ENCODE measurements around the gene KCNE3. TPM values are rescaled to one million over a fixed set of nuclear protein-coding genes. Genes with fewer than 3 reads are reported as not detected.

KCNE3 gene
- total RNA-seq, 1 donor from 2014 or later: 1.2 TPM

GRCh38 chr11:74434528-74434927 is 32.8 kb downstream of the KCNE3 start:
- H3K9me3 ChIP-seq (ENCODE audit: low read depth): no peaks in the 10 kb centered on the region
- no peak overlapping the region for H3K27ac ChIP-seq
- H3K27me3 Mint-ChIP-seq (ENCODE audit: insufficient read depth, low read depth): no peaks in the 10 kb centered on the region
- no peak overlapping the region for H2AFZ ChIP-seq (replicated peaks)
- H3F3A ChIP-seq (ENCODE audit: low read depth): no peaks in the 10 kb centered on the region
- no peaks in the 10 kb centered on the region for H3K79me2 ChIP-seq (ENCODE audit: low read depth)
- no peaks in the 10 kb centered on the region for H3K36me3 Mint-ChIP-seq
- H3K9me3 Mint-ChIP-seq: no peaks in the 10 kb centered on the region
- H3K4me1 ChIP-seq: no peaks in the 10 kb centered on the region
- H3K9ac ChIP-seq: no peak overlapping the region
- H3K4me3 ChIP-seq: no peak overlapping the region
- H4K20me1 ChIP-seq (ENCODE audit: low read depth): no peaks in the 10 kb centered on the region
- DNase-seq (ENCODE audit: low spot score): no peak
- no peak overlapping the region for H3K4me3 Mint-ChIP-seq
- no peaks in the 10 kb centered on the region for H3K4me1 Mint-ChIP-seq
- H3K36me3 ChIP-seq: no peaks in the 10 kb centered on the region
- H3K4me2 ChIP-seq: no peak overlapping the region
- H3K27ac Mint-ChIP-seq: no peak overlapping the region
- no peaks in the 10 kb centered on the region for H3K27me3 ChIP-seq
- TF ChIP-seq CTCF (IDR thresholded peaks at IDR 0.05) (no peak), EZH2phosphoT487 (IDR thresholded peaks at IDR 0.05) (no peak), EZH2 (IDR thresholded peaks at IDR 0.05) (no peak)

GRCh38 chr11:74429205-74429604 is 38.1 kb downstream of the KCNE3 start:
- H3K79me2 ChIP-seq (ENCODE audit: low read depth): no peaks in the 10 kb centered on the region
- Mint-ChIP-seq H3K9me3 (peaks cover 10% of the 10 kb centered on the region), H3K36me3 (no peaks in the 10 kb centered on the region), H3K27ac (no peak overlapping the region), H3K4me1 (no peaks in the 10 kb centered on the region), H3K27me3 (ENCODE audit: insufficient read depth, low read depth) (no peaks in the 10 kb centered on the region), H3K4me3 (no peak overlapping the region)
- H3K4me2 ChIP-seq: no peak overlapping the region
- H3K9me3 ChIP-seq (ENCODE audit: low read depth): no peaks in the 10 kb centered on the region
- no peak for DNase-seq (ENCODE audit: low spot score)
- no peak overlapping the region for H3K4me3 ChIP-seq
- TF ChIP-seq CTCF (IDR thresholded peaks at IDR 0.05) (no peak), EZH2 (IDR thresholded peaks at IDR 0.05) (no peak), EZH2phosphoT487 (IDR thresholded peaks at IDR 0.05) (no peak)
- no peak overlapping the region for H3K27ac ChIP-seq
- H3K27me3 ChIP-seq: no peaks in the 10 kb centered on the region
- H3F3A ChIP-seq (ENCODE audit: low read depth): no peaks in the 10 kb centered on the region
- no peaks in the 10 kb centered on the region for H3K4me1 ChIP-seq
- no peak overlapping the region for H2AFZ ChIP-seq (replicated peaks)
- H3K9ac ChIP-seq: no peak overlapping the region
- H4K20me1 ChIP-seq (ENCODE audit: low read depth): no peaks in the 10 kb centered on the region
- no peaks in the 10 kb centered on the region for H3K36me3 ChIP-seq

- no peaks in the 10 kb centered on the region for H3K36me3 Mint-ChIP-seq
- no peak overlapping the region for H3K27ac Mint-ChIP-seq
- H2AFZ ChIP-seq (replicated peaks): no peak overlapping the region
- no peak overlapping the region for H3K4me3 Mint-ChIP-seq
- H3K27me3 ChIP-seq: no peaks in the 10 kb centered on the region
- H3K4me1 Mint-ChIP-seq: no peaks in the 10 kb centered on the region
- no peak overlapping the region for H3K9ac ChIP-seq
- H3K36me3 ChIP-seq: no peaks in the 10 kb centered on the region
- H4K20me1 ChIP-seq (ENCODE audit: low read depth): no peaks in the 10 kb centered on the region
- no peaks in the 10 kb centered on the region for H3K27me3 Mint-ChIP-seq (ENCODE audit: insufficient read depth, low read depth)
- no peak overlapping the region for H3K27ac ChIP-seq
- no peaks in the 10 kb centered on the region for H3K9me3 ChIP-seq (ENCODE audit: low read depth)
- H3K4me3 ChIP-seq: no peak overlapping the region
- H3K4me1 ChIP-seq: no peaks in the 10 kb centered on the region
- H3K9me3 Mint-ChIP-seq: peaks cover 12% of the 10 kb centered on the region
- H3K79me2 ChIP-seq (ENCODE audit: low read depth): no peaks in the 10 kb centered on the region
- H3K4me2 ChIP-seq: no peak overlapping the region
- no peak for DNase-seq (ENCODE audit: low spot score)
- no peaks in the 10 kb centered on the region for H3F3A ChIP-seq (ENCODE audit: low read depth)
- TF ChIP-seq EZH2phosphoT487 (IDR thresholded peaks at IDR 0.05) (no peak), CTCF (IDR thresholded peaks at IDR 0.05) (no peak), EZH2 (IDR thresholded peaks at IDR 0.05) (no peak)
Observed at GRCh38 chr11:74427384-74427886, 39.9 kb downstream of the KCNE3 start.

All from neural progenitor cell (in vitro differentiated cells).